A549 (cell line): Measurements from ENCODE around the gene HLF.

Experiments
- CTCF ChIP-seq: fragments of >200 bp; sonication (Bioruptor Twin); formaldehyde crosslinking; IDR thresholded peaks from 3 replicates; pipeline ENCODE4 v1.5.1; 2016
- POLR2A ChIP-seq: IDR thresholded peaks from 2 replicates; pipeline ENCODE4 v1.6.1; 2012; ENCODE audit warnings: mild to moderate bottlenecking, low read length
- REST ChIP-seq: fragments of 200-600 bp; sonication (generic); IDR thresholded peaks from 2 replicates; pipeline ENCODE4 v1.6.1; 2016; ENCODE audit warnings: antibody characterized with exemption, mild to moderate bottlenecking, moderate library complexity
- SREBF2 ChIP-seq: fragments of 450-650 bp; IDR thresholded peaks from 2 replicates; pipeline ENCODE4 v1.6.1; 2014; ENCODE audit warnings: mild to moderate bottlenecking, moderate library complexity

DNA sequence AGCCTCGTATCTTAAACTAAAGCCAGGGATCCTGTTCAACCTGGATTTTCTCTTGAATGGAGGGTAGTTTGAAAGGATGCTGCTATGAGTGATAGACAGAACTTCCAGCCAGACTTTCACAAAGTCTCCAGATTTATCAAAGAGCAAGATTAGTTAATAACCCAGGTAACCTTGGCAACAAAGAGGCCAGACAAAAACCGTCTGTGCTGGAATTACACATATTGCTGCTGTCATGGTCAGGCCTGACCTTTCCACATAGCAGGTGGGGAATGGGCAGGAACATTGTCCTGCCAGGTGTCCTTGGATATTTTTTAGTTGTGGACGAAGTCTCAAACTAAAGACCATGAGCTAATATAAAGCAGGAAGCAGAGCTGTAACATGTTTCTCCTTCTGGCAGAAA is 52.5 kb downstream of the HLF start:
- TF ChIP-seq REST (no peak), SREBF2 (no peak), CTCF (no peak), POLR2A (no peak)
